GM21737 (cell line): Measurements from ENCODE around the gene ASTL.

Experiments
- ATAC-seq: cut with Tn5 transposase; IDR thresholded peaks from one replicate; pipeline ENCODE4 v1.9.1; 2021; ENCODE audit warnings: mild to moderate bottlenecking, moderate library complexity; ENCODE audit not compliant: unreplicated experiment

Gene ASTL

GRCh38 chr2:96083989-96084857 lies 54.1 kb downstream of the ASTL start:
- ATAC-seq = no peak

GRCh38 chr2:96083064-96083939 lies 55.0 kb downstream of the ASTL start:
- ATAC-seq = no peak

GRCh38 chr2:96082211-96083063 lies 55.9 kb downstream of the ASTL start:
- ATAC-seq = no peak

- no peak for ATAC-seq
Observed at GRCh38 chr2:96081042-96081441, 57.3 kb downstream of the ASTL start.

GRCh38 chr2:96075199-96075771 lies 63.0 kb downstream of the ASTL start:
- ATAC-seq = no peak

- ATAC-seq = no peak
Observed at GRCh38 chr2:96074156-96074555, 64.1 kb downstream of the ASTL start.

- no peak for ATAC-seq
Observed at GRCh38 chr2:96073170-96073775, 65.0 kb downstream of the ASTL start.
